Heart right ventricle (tissue), 16 donors: ENCODE data around the gene RNF222. TPM values are rescaled to one million over a fixed set of nuclear protein-coding genes. Genes with fewer than 3 reads are reported as not detected.

Experiments
- ATAC-seq, 8 donors: fragments of 200-7000 bp; cut with Tn5 transposase; one replicate each; pipeline ENCODE4 v1.9.1; 2020; ENCODE audit warnings: mild to moderate bottlenecking in 8 of 8, moderate library complexity in 8 of 8, moderate number of reproducible peaks in 1 of 8
- DNase-seq, 2 donors: peaks; one replicate each; pipeline ENCODE4 v3.0.0-alpha.2; 2020
- H3K27ac ChIP-seq, 10 donors: fragments of 200-600 bp; sonication (generic) in 2 of 10; one replicate each; pipeline versions ENCODE4 v1.5.0 to v1.8.0; 2020 to 2022; ENCODE audit warnings: mild to moderate bottlenecking in 3 of 10
- H3K27me3 ChIP-seq, 7 donors: fragments of 200-600 bp; one replicate each; pipeline ENCODE4 v1.8.0; 2021 to 2022; ENCODE audit warnings: mild to moderate bottlenecking in 2 of 7
- H3K36me3 ChIP-seq, 9 donors: fragments of 200-600 bp; sonication (generic) in 1 of 9; one replicate each; pipeline versions ENCODE4 v1.5.0 to v1.8.0; 2020 to 2022; ENCODE audit warnings: mild to moderate bottlenecking in 2 of 9
- H3K4me1 ChIP-seq, 9 donors: fragments of 200-600 bp; sonication (generic) in 1 of 9; one replicate each; pipeline versions ENCODE4 v1.5.0 to v1.8.0; 2020 to 2022; ENCODE audit warnings: mild to moderate bottlenecking in 4 of 9
- H3K4me3 ChIP-seq, 10 donors: fragments of 200-600 bp; sonication (generic) in 2 of 10; one replicate each; pipeline versions ENCODE4 v1.5.0 to v1.8.0; 2020 to 2022; ENCODE audit warnings: mild to moderate bottlenecking in 7 of 10, moderate library complexity in 2 of 10
- H3K9me3 ChIP-seq, 11 donors: fragments of 200-600 bp in 10 of 11; sonication (generic) in 2 of 11; one replicate each; pipeline versions ENCODE4 v1.5.0 to v1.8.0; 2013 to 2022; ENCODE audit warnings: mild to moderate bottlenecking in 2 of 11, control low read depth in 1 of 11, moderate library complexity in 1 of 11
- CTCF ChIP-seq, 9 donors: fragments of 200-600 bp; sonication (generic) in 2 of 9; IDR thresholded peaks; one replicate each; pipeline versions ENCODE4 v1.5.0 to v1.8.0; 2021 to 2022; ENCODE audit warnings: antibody characterized with exemption in 9 of 9, mild to moderate bottlenecking in 5 of 9, moderate library complexity in 1 of 9
- WGBS, 2 donors: extraction: QIAGEN DNeasy Blood & Tissue Kit; methylation state at CpG; one replicate each; pipeline ENCODE4 v1.1.7; 2013; ENCODE audit warnings: inconsistent platforms in 1 of 2; 5-methylcytosine and 5-hydroxymethylcytosine counted together
- intact Hi-C, 10 donors: fragments of 100-400 bp; cut with DNase I; formaldehyde crosslinking; loops; one replicate each; pipeline versions ENCODE4 v1.11.1 to v1.14.2; 2022
- polyA plus RNA-seq, 2 donors: library from polyadenylated mRNA; stranded (reverse); fragments of 200-250 nt; gene quantifications; one replicate each; pipeline ENCODE4 v1.2.3, GENCODE V29; 2013
- total RNA-seq, 10 donors: library from RNA; stranded (reverse); fragmentation: NEBNext Ultra II Directional in 3 of 10; extraction: Animal tissue kit (Norgen Biotek cat#: 25700) in 3 of 10; gene quantifications; one replicate each; pipeline versions ENCODE4 v1.2.1 to v1.2.4, GENCODE V29; 2021 to 2023
- donor health status: Arrhythmogenic right ventricular cardiomyopathy.
- donor health status: ischemic (EF 13 %, LVEDD 7.1; RV severe dilation, severe dysfunction).
- donor health status: healthy with polysubstance abuse.
- donor health status: DM: no; HTN: yes; CAD: no.
- donor health status: DM: no; HTN: no; CAD: no.
- donor health status: ischemic (EF 25% LVEDD 6.9; RV normal size, moderate dysfunction).
- donor health status: ischemic (EF 25% LVEDD 5.7; RV mildly dilated, moderate dysfunction).
- donor health status: healthy.
- donor health status: DM: yes; HTN: yes; CAD: no.
- donor health status: Ischemic cardiomyopathy.
- donor health status: ischemic (EF 35%, LVEDD 5.7; RV mildly dilated, moderate dysfunction).
- donor health status: nonischemic (EF 11% LVEDD 7.7; RV severe dilation, severe dysfunction).
- donor health status: DM: yes; HTN: yes; CAD: no.
- donor health status: PGD.
- donor health status: ischemic (EF 29% LVEDD 5.4; RV normal size, mild dysfunction).
- donor health status: nonischemic (EF 23%, LVEDD 6.1; RV moderate dilation, normal function).

Gene RNF222
- total and polyA plus RNA-seq, 12 donors: not detected

GRCh38 chr17:8430966-8431365, 33.3 kb upstream of the RNF222 start:
- H3K4me3 ChIP-seq: no peak overlapping the region
- H3K27ac ChIP-seq: peak overlapping the region in 8 of 10 donors; percentile 13 to 72 (median 58)
- no peaks in the 10 kb centered on the region for H3K9me3 ChIP-seq
- ATAC-seq: peak in 4 of 8 donors; percentile 7 to 34 (median 22)
- peaks cover 0 to 19% (median 8%) of the 10 kb centered on the region in 9 donors for H3K4me1 ChIP-seq
- intact Hi-C loops: loop anchor here in 2 of 10 donors (2.0 to 10.0 kb wide), 2 partner anchors 38 to 46 kb away; partner anchors contain the start of gene RPL26 (in 1 of the 2)
- TF ChIP-seq CTCF (IDR thresholded peaks at IDR 0.05): peak in 2 of 9 donors; percentile 14 to 23
- H3K36me3 ChIP-seq: no peaks in the 10 kb centered on the region
- 40 to 59% methylated on average over 7 of the region's 7 CpGs for WGBS, 2 donors
- peak; percentile 56 for DNase-seq
- H3K27me3 ChIP-seq: no peaks in the 10 kb centered on the region

- H3K36me3 ChIP-seq: no peaks in the 10 kb centered on the region
- no peak overlapping the region for H3K27ac ChIP-seq
- intact Hi-C loops: no loop called here
- ATAC-seq (no peak), DNase-seq (no peak)
- 98 to 100% methylated on average over 3 of the region's 3 CpGs for WGBS, 2 donors
- H3K4me1 ChIP-seq: peaks cover 0 to 22% (median 8%) of the 10 kb centered on the region in 9 donors
- H3K4me3 ChIP-seq: no peak overlapping the region
- no peaks in the 10 kb centered on the region for H3K27me3 ChIP-seq
- no peak for TF ChIP-seq CTCF (IDR thresholded peaks at IDR 0.05)
- H3K9me3 ChIP-seq: peaks cover 0 to 4% (median 0%) of the 10 kb centered on the region in 11 donors
Observed at GRCh38 chr17:8426802-8427201, 29.2 kb upstream of the RNF222 start.

GRCh38 chr17:8426094-8426720, 28.6 kb upstream of the RNF222 start:
- H3K4me3 ChIP-seq: no peak overlapping the region
- DNase-seq (no peak), ATAC-seq (no peak)
- intact Hi-C loops: no loop called here
- no peak for TF ChIP-seq CTCF (IDR thresholded peaks at IDR 0.05)
- H3K27me3 ChIP-seq: no peaks in the 10 kb centered on the region
- H3K4me1 ChIP-seq: peaks cover 0 to 22% (median 4%) of the 10 kb centered on the region in 9 donors
- peaks cover 0 to 8% (median 0%) of the 10 kb centered on the region in 11 donors for H3K9me3 ChIP-seq
- no peak overlapping the region for H3K27ac ChIP-seq
- 76 to 79% methylated on average over 6 of the region's 6 CpGs for whole genome bisulfite sequencing, 2 donors
- no peaks in the 10 kb centered on the region for H3K36me3 ChIP-seq

- TF ChIP-seq CTCF (IDR thresholded peaks at IDR 0.05): no peak
- Histone ChIP-seq H3K4me3 (no peak overlapping the region), H3K36me3 (no peaks in the 10 kb centered on the region), H3K27ac (peak overlapping the region in 2 of 10 donors; percentile 66 to 80), H3K27me3 (no peaks in the 10 kb centered on the region), H3K9me3 (peaks cover 0 to 9% (median 0%) of the 10 kb centered on the region in 11 donors), H3K4me1 (peaks cover 6 to 57% (median 13%) of the 10 kb centered on the region in 9 donors)
- intact Hi-C loops: no loop called here
- ATAC-seq (peak in 1 of 8 donors; percentile 55), DNase-seq (no peak)
- 52 to 64% methylated on average over 3 of the region's 3 CpGs for WGBS, 2 donors
Observed at GRCh38 chr17:8421571-8421970, 23.9 kb upstream of the RNF222 start.
